ENCODE results near the gene ACSL3.

ACSL3 gene

GRCh38 chr2:222930862-222931261 lies 70.0 kb downstream of the ACSL3 start:
- no peaks in the 10 kb centered on the region for H3K9me3 ChIP-seq (ENCODE audit: severe bottlenecking)
- TF ChIP-seq, protein P1, sequence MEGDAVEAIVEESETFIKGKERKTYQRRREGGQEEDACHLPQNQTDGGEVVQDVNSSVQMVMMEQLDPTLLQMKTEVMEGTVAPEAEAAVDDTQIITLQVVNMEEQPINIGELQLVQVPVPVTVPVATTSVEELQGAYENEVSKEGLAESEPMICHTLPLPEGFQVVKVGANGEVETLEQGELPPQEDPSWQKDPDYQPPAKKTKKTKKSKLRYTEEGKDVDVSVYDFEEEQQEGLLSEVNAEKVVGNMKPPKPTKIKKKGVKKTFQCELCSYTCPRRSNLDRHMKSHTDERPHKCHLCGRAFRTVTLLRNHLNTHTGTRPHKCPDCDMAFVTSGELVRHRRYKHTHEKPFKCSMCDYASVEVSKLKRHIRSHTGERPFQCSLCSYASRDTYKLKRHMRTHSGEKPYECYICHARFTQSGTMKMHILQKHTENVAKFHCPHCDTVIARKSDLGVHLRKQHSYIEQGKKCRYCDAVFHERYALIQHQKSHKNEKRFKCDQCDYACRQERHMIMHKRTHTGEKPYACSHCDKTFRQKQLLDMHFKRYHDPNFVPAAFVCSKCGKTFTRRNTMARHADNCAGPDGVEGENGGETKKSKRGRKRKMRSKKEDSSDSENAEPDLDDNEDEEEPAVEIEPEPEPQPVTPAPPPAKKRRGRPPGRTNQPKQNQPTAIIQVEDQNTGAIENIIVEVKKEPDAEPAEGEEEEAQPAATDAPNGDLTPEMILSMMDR (IDR thresholded peaks at IDR 0.05; ENCODE audit: low read depth, low read length) = no peak
- H3K27ac ChIP-seq = no peak overlapping the region
- peaks cover 57% of the 10 kb centered on the region for H3K36me3 ChIP-seq
- H3K4me3 ChIP-seq (ENCODE audit: low read depth, low read length) = no peak overlapping the region
- no peak for DNase-seq
- no peaks in the 10 kb centered on the region for H3K27me3 ChIP-seq (ENCODE audit: insufficient read depth, low read depth, severe bottlenecking)

DNA sequence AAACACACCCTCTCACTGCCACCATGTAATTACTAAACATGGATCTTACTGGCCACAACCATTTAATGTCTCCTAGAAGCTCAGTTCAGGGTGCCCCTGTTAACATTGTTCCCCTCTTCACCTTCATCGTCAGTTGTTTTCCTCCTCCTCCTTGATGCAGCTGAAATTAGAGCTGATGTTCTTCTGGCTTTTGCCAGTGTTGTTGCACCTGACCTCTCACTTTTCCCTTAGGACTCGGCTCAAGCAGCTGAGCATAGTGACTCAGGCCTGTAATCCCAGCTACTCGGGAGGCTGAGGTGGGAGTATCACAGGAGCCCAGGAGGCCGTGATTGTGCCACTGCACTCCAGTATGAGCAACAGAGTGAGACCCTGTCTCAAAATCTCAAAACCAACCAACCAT lies 70.8 kb downstream of the ACSL3 start:
- H3K27ac ChIP-seq = no peak overlapping the region
- TF ChIP-seq, protein P1 (IDR thresholded peaks at IDR 0.05; ENCODE audit: low read depth, low read length) = no peak
- no peaks in the 10 kb centered on the region for H3K27me3 ChIP-seq (ENCODE audit: insufficient read depth, low read depth, severe bottlenecking)
- no peak for DNase-seq
- peaks cover 60% of the 10 kb centered on the region for H3K36me3 ChIP-seq
- H3K4me3 ChIP-seq (ENCODE audit: low read depth, low read length) = no peak overlapping the region
- H3K9me3 ChIP-seq (ENCODE audit: severe bottlenecking) = no peaks in the 10 kb centered on the region

GRCh38 chr2:222933458-222933857 lies 72.6 kb downstream of the ACSL3 start:
- Histone ChIP-seq H3K9me3 (ENCODE audit: severe bottlenecking) (no peaks in the 10 kb centered on the region), H3K27ac (no peak overlapping the region)

GRCh38 chr2:222935688-222936298 lies 75.0 kb downstream of the ACSL3 start:
- no peaks in the 10 kb centered on the region for H3K9me3 ChIP-seq (ENCODE audit: severe bottlenecking)
- no peak for DNase-seq
- H3K36me3 ChIP-seq = peaks cover 43% of the 10 kb centered on the region
- no peaks in the 10 kb centered on the region for H3K27me3 ChIP-seq (ENCODE audit: insufficient read depth, low read depth, severe bottlenecking)
- no peak overlapping the region for H3K4me3 ChIP-seq (ENCODE audit: low read depth, low read length)
- TF ChIP-seq, protein P1 (IDR thresholded peaks at IDR 0.05; ENCODE audit: low read depth, low read length) = no peak
- H3K27ac ChIP-seq = no peak overlapping the region

More at GRCh38 chr2:222933458-222933857, 72.6 kb downstream of the ACSL3 start:
- Histone ChIP-seq H3K4me3 (ENCODE audit: low read depth, low read length) (no peak overlapping the region), H3K36me3 (peaks cover 55% of the 10 kb centered on the region), H3K27me3 (ENCODE audit: insufficient read depth, low read depth, severe bottlenecking) (no peaks in the 10 kb centered on the region)
- TF ChIP-seq, protein P1 (IDR thresholded peaks at IDR 0.05; ENCODE audit: low read depth, low read length) = no peak
- no peak for DNase-seq

GRCh38 chr2:222936705-222937104 lies 75.9 kb downstream of the ACSL3 start:
- Histone ChIP-seq H3K36me3 (peaks cover 42% of the 10 kb centered on the region), H3K27me3 (ENCODE audit: insufficient read depth, low read depth, severe bottlenecking) (no peaks in the 10 kb centered on the region), H3K9me3 (ENCODE audit: severe bottlenecking) (no peaks in the 10 kb centered on the region), H3K27ac (no peak overlapping the region), H3K4me3 (ENCODE audit: low read depth, low read length) (no peak overlapping the region)
- no peak for DNase-seq
- TF ChIP-seq, protein P1 (IDR thresholded peaks at IDR 0.05; ENCODE audit: low read depth, low read length) = no peak

- no peak for DNase-seq
- Histone ChIP-seq H3K27ac (no peak overlapping the region), H3K27me3 (ENCODE audit: insufficient read depth, low read depth, severe bottlenecking) (no peaks in the 10 kb centered on the region), H3K36me3 (peaks cover 36% of the 10 kb centered on the region), H3K9me3 (ENCODE audit: severe bottlenecking) (no peaks in the 10 kb centered on the region), H3K4me3 (ENCODE audit: low read depth, low read length) (no peak overlapping the region)
- TF ChIP-seq, protein P1 (IDR thresholded peaks at IDR 0.05; ENCODE audit: low read depth, low read length) = no peak
These were observed 77.5 kb downstream of the ACSL3 start for GRCh38 chr2:222938327-222938726.

All from WERI-Rb-1 (cell line).